ENCODE measurements around the gene LRSAM1.

Gene LRSAM1

DNA sequence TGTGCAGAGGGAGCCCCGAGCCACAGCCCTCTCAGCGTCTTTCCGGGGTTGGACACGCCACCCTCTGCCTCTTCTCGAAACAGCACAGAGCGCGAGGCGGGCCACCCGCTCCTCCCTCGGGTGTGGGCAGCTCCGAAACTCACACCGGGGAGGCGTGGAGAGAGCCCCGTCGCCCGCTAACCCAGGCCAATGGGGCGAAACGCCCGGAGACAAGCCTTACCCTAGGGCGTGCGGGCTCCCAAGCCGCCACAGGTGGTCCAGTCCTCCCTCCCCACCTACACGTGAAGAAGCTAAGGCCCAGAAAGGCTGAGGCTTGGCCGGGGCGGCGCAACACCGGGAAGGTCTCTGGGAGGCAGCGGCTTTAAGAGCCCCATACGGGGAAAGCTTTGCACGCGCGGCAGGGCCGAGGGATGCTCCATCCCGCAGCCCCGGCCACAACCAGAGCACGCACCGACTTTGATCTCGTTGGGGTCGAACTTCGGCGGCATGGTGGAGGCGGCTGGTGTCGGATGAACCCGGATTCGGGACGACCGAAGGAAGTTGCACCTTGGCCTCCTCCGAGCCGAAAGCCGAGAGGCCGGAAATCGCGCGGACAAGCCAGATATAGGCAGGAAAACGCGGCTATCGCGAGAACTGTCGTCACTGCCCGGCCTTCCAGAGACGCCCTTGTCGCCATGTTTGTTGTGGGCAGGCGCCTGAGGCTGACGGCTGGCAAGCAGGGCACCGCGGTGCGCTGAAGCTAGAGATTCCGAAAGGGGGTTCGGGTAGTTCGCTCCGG, at the start of gene LRSAM1, which contains the start of gene RPL12:
Gene LRSAM1, plus strand, starts transcription at position 681 of the 778 bp plus-strand sequence. CDS start 3,018 bp downstream, outside the sequence.
Gene RPL12, minus strand, starts transcription at position 577 of the 778 bp plus-strand sequence. Its CDS starts 89 bp downstream, at position 488.
- DNase-seq: peak; percentile 94

DNA sequence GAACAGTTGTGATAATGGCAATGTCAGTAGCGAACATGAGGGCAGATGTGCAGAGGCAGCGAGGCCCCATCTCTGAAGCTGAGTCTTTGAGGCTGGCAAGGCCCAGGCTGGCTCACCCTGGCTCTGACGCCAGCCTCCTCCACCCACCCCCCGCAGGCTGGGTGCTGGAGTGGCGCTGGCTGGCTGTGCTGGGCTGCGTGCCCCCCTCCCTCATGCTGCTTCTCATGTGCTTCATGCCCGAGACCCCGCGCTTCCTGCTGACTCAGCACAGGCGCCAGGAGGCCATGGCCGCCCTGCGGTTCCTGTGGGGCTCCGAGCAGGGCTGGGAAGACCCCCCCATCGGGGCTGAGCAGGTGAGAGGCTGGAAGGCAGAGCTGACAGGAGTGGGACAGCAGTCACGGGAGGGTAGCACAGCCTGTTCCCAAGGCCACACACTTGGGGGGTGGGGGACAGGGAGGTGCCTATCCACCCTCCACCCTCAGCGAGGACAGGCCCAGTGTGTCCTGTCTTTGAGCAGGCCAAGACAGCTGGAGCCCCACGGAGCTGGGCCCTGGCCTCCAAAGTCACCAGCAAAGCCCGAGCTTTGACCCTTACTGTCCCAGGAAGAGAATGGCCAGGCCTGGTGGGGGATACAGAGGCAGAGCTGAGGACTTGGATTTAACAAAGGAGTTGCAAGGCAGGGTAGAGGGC, 48.8 kb upstream of the LRSAM1 start:
- DNase-seq: no peak

DNA sequence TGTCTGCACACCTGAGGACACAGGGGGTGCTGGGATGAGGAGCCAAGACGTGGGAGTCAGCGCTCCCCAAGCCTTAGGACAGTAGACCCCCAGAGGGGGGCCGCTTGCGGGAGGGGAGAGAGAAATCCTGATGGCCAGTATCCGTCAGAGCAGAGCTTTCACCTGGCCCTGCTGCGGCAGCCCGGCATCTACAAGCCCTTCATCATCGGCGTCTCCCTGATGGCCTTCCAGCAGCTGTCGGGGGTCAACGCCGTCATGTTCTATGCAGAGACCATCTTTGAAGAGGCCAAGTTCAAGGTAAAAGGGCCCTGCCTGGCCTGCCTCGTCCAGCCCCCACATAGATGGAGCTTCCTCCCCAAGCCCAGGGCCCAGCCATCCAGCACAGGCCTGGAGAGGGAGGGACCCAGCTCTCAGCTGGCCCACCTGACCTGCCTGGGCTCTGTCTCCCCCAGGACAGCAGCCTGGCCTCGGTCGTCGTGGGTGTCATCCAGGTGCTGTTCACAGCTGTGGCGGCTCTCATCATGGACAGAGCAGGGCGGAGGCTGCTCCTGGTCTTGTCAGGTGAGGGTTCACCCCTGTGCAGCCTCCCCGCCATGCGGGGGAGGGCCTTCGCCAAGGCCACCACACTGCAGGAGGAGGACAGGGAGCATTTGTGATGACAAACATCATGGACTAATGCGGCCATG, 47.7 kb upstream of the LRSAM1 start:
- no peak for DNase-seq

- no peak for DNase-seq
Measured at GRCh38 chr9:127404631-127405030, 46.7 kb upstream of the LRSAM1 start.

DNA sequence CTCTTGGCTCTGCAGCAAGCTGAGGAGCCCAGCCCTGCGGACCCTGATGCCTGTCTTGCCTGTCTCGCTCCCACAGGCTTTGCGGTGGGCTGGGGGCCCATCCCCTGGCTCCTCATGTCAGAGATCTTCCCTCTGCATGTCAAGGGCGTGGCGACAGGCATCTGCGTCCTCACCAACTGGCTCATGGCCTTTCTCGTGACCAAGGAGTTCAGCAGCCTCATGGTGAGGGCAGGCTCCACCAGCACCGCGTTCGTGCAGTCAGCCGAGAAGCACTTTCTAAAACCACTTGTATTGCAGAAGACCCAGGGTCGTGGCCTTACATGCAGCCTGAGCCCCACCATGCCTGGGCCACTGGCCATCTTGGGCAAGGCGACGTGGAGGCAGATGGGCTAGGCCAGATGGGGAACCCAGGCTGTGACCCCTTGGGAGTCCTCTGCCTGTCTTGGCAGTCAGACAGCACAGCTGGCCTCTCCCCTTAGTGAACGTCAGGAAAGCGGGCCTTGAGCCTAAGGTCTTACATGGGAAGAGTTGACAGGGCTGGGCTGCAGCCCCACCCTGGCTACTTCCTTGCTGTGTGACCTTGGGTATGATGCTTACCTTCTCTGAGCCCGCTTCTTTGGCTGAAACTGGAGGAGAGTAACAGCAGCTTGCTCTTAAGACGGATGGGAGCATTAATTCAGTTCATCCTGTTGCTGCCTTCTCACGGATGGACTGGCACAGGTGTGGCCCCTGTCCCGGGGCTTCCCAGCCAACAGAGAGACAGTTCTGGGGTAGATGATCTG, 45.8 kb upstream of the LRSAM1 start:
- DNase-seq: no peak

- no peak for DNase-seq
Measured at GRCh38 chr9:127406799-127407491, 44.4 kb upstream of the LRSAM1 start.

DNA sequence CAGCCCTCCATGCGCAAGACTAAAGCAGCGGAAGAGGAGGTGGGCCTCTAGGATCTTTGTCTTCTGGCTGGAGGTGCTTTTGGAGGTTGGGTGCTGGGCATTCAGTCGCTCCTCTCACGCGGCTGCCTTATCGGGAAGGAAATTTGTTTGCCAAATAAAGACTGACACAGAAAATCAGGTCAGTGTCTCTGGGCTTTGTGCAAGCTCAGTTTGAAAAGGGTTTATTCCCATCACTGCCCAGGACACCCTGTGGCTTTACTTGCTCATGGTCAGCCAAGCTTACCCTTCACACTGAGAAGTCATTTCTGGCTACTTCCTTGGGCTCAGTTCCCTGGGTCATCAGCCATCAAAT, 43.8 kb upstream of the LRSAM1 start:
- no peak for DNase-seq

DNA sequence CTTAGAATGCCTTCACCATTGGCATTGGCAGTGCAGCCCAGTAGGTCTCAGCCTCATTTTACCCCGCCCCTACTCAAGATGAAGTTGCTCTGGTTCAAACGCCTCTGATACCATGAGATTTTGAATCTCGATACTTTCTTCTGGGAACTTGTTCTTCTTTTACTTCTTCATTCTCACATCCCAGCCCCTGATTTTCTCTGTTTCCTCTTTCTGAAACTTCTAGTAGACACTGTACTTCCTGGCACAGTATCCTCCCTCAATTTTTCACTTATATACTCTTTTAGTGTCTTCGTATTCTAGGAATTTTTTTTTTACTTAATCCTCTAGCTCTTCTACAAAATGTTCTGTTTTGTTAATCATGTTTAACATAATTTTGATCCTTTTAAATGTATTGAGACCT, 40.2 kb upstream of the LRSAM1 start:
- DNase-seq: no peak

- no peak for DNase-seq
Measured at GRCh38 chr9:127415141-127415540, 36.2 kb upstream of the LRSAM1 start.

DNA sequence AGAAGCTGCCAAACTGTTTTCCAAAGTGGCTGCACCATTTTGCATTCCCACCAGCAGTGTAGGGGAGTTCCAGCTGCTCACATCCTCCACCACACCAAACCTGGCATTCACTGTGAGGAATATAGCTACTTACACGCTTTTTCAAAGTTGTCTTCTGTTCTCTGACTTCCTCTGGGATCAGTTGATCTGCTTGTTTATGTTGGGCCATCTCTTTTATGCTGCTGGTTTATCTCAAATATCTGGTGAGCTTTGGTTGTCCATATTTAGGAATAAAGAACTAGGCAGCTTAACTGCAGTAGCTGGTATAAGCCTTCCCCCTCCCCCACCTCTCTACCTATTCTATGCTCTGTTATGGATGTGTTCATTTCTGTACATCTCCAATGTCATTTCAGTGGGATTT, 35.7 kb upstream of the LRSAM1 start:
- no peak for DNase-seq

DNA sequence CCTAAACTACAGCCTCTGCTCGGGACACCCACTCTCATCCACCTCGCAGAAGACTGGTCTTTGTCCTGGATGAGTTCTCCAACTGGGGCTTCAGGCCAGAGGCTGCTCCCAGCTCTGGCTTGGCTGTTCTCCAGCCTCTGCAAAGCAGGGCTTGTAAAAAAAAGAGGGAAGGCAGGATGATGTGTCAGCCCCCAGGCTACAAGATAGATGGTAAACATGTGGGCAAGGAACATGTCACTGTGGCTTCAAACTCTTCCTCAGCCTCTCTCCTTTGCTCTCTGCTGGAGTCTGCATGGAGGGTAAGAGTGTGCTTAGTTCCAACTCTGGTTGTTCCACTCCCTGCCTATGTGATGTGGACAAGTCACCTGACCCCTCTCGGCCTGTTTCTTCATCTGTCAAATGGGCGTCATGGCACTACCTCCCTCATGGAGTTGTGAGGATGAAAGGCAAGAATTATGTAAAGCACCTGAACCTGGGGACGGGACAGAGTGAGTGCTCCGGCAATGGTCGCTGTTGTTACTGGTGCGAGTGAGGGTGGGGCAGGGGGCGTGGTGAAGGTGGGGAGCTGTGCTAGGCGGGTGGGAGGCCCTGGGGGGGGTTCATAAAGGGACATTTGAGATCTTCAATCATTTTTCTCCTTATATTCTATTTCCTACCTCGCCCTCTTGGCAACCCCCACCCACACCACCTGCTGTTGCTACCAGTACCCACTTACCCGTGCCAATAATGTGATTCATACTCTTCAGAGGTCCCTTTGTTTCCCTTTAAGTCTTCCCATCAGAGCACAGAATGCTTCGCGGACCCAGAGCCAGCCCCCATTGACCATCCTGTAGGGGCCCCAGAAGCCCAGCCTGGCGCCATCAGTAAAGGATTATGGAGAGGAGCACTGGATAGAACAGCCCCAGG, 33.9 kb upstream of the LRSAM1 start:
- peak; percentile 97 for DNase-seq

DNA sequence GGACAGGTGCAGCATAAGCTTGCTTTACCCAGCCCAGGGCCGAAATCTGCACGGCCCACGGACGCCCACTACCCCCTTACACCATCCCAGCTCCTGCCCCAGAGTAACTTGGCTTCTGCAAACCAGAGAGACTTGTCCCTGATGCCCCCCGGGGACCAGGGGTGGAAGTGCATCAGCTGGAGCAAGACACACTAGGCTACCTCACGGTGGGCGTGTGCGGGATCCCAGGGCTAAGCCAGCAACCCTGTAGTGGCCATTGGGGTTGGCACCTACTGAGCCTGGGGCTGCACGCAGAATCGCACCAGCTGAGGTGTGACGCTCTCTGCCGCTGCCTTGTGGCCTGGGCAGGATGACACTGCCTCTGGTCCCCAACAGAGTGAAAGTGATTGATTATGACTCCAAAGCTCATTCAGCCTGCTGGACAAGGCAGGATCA, 33.3 kb upstream of the LRSAM1 start:
- no peak for DNase-seq

GRCh38 chr9:127419348-127419747, 32.0 kb upstream of the LRSAM1 start:
- DNase-seq: no peak

- DNase-seq: no peak
Measured at GRCh38 chr9:127421057-127421456, 30.3 kb upstream of the LRSAM1 start.

GRCh38 chr9:127422133-127422782, 29.1 kb upstream of the LRSAM1 start:
- no peak for DNase-seq

GRCh38 chr9:127422787-127423186, 28.5 kb upstream of the LRSAM1 start:
- no peak for DNase-seq

DNA sequence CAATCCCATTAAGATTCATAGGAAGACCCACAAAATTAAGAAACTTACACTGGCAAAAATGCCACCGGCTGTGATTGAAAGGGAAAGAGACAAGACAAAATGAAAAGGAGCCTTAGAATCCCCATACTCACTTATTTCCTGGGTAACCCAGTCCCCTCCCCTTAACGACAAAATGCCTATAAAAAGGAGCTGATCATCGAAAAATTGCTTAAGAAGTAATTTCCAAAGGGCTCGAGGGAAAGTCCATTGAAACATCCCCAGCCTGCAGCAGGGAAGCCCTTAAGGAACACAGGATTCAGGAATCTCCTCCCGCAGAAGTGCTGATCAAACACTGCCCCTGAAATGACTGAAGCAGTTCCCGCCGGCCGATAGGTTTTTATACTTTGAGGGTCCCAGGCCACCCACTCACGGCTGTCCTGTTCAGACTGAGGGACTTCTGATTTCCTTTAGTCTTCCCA, 27.8 kb upstream of the LRSAM1 start:
- DNase-seq: no peak

GRCh38 chr9:127423934-127424675, 27.2 kb upstream of the LRSAM1 start, which contains the start of gene ZNF79:
TSS of gene ZNF79 (plus strand) at chr9:127424382. CDS start at chr9:127424788, 406 bp downstream.
- DNase-seq: peak; percentile 90

DNA sequence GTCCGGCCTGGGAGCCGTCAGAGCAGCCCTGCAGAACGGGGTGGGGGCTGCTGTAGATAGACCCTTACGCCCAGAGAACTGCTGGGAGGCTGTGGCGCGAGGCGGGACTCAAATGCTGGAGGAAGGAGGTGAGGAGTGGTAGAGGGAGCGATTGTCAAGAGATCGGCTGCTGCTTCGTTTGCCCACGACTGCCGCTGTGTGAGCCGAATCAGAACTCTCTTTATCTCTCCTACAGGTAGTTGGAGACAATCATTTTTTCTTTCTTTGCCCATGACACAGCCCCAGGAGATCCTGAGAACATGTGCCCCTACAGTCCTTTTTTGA, 26.7 kb upstream of the LRSAM1 start:
- peak; percentile 17 for DNase-seq

DNA sequence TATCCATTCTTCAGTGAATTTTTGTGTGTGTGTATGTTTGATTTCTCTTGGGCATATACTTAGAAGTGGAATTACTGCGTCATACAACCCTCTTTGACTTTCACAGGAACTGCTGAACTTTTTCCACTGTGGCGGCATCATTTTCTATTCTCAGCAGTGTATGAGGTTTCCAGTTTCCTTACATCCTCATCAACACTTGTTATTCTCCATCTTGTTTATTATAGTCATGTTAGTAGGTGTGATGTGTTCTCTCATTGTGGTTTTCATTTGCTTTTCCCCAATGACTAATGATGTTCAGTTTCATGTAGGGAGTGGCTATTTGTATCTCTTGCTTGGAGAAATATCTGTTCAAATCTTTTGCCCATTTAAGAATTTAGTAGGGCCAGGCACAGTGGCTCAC, 24.6 kb upstream of the LRSAM1 start:
- DNase-seq: no peak
